NCI-H187 (cell line): ENCODE data around the gene JPH3.

ENCODE experiments used
- DNase-seq, 2 experiments: peaks; one replicate each; lab custom pipeline; 2025; lab: John Stamatoyannopoulos, UW

Gene JPH3

DNA sequence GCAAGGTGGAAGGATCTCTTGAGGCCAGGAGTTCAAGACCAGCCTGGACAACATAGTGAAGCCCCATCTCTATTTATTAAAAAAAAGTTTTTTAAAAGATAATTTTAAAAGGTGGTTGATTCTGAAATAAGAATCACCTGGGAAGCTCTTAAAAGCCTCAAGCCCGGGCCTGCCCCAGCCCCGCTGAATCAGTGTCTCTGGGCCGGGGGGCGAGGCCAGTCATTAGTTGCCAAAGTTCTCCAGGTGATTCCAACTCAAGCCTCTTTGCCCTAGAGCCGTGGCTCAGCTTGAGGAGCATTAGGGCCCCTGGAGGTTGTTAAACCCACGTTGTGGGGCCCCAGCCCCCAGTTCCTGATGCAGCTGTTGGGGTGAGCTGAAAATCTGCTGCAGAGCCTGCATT lies 24.6 kb downstream of the JPH3 start:
- no peak for DNase-seq

GRCh38 chr16:87627542-87628245 lies 25.4 kb downstream of the JPH3 start:
- no peak for DNase-seq

- DNase-seq = no peak
Measured at GRCh38 chr16:87628246-87628923, 26.1 kb downstream of the JPH3 start.

- DNase-seq = no peak
Measured at GRCh38 chr16:87628940-87629339, 26.6 kb downstream of the JPH3 start.

GRCh38 chr16:87631067-87631466 lies 28.8 kb downstream of the JPH3 start:
- no peak for DNase-seq

GRCh38 chr16:87634411-87634810 lies 32.1 kb downstream of the JPH3 start:
- DNase-seq = no peak

DNA sequence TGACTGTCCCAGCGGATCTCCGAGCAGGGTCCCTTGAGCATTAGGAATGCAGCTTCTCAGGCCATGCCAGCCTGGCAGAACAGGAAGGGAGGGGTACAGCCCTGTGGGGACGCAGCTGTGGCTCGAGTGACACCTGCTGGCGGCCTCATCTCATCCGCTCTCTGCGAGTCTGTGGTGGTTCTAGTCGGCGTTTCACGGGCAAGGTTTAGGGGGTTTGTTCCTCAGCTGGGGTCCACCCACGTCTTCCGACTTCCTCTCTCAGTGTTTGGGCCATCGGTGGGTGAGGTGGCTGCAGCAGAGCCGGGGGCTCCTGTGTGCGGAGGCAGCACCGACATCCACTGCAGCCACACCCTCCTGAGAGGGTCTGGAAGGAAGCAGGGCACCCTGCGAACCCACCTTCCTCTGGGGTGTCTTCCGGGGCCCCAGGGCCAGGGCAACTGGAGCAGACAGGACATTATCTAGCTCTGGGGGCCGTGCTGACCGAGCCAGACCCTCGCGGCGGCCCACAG lies 33.3 kb downstream of the JPH3 start:
- peak in 1 of 2 experiments; percentile 1 for DNase-seq

- DNase-seq = peak in 1 of 2 experiments; percentile 1
Measured at GRCh38 chr16:87636050-87636684, 33.9 kb downstream of the JPH3 start.

- no peak for DNase-seq
Measured at GRCh38 chr16:87636741-87637140, 34.4 kb downstream of the JPH3 start.

- DNase-seq = no peak
Measured at GRCh38 chr16:87637357-87637756, 35.0 kb downstream of the JPH3 start.

DNA sequence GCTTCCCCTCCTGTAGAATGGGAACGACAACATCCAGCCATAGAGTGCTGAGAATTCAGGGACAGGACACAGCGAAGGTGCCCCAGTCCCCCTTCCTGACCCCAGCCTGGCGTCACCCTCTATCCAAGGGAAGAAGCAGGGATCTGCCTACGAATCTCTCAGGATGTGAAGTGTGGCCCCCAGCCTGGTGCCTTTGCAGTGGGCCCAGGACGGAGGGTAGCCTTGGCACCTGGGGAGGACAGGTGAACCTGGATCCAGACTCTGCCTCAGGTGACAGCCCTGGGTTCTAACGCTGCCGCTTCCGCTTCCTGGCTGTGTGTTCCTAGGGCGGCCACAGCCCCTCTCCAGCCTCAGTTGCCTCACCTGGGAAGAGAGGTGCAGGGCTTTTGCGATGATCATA lies 36.4 kb downstream of the JPH3 start:
- no peak for DNase-seq

DNA sequence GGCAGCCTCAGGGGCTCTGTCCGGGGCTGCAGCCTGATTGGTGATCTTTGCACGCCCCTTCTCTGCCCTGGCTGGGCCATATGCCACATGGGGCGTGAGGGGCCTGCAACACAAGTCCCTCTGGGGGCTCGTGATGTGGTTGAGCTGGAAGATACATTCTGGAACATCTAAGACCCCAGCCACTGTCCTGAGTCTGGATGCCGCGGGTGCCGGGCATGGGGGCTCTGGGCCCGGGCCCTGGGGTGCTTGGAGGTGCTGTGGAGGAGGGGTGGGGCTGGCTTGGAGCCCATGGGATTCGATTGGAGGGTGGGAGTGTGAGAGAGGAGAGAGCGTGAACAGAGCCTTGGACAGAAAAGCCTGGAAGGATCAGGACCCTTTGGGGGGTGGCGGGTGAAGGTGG lies 39.4 kb downstream of the JPH3 start:
- no peak for DNase-seq

DNA sequence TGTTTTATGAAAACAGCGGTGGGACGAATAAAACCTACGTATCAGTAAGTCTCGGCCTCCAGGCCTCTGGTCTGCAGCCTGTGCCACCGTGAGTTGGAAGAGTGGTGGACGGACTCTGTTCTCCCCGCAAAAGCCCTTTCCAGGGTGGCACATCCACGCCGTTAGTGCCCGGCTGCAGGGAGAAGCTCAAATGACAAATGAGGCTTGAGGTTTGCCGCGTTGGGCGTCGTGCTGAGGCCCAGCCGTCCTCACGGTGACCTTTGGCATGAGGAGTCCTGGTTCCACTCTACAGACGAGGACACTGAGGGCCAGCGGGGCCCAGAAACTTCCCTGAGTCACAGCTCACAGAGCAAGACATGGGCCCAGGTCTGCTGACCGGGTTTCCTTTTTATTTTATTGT lies 40.2 kb downstream of the JPH3 start:
- DNase-seq = no peak

GRCh38 chr16:87644186-87644585 lies 41.9 kb downstream of the JPH3 start:
- DNase-seq = no peak

GRCh38 chr16:87644596-87644995 lies 42.3 kb downstream of the JPH3 start:
- no peak for DNase-seq

DNA sequence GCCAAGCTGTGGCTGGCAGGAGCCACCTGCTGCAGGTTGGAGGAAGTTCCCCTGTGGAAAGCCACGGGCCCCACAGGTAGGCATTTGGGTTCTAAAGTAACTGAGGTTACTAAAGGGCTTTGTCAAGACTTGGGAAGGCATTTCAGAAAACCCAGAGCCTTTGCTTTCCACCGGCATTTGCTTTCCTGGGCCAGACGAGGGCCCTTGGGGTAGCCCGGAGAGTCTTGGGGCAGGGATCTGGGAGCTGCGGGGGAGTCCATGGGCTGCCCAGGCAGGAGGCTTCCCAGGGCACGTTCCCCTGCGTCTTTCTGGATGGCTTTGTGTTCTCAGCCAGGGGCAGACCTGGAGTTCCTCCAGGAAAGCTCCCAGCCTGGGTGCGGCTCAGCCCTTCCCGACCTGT lies 43.5 kb downstream of the JPH3 start:
- no peak for DNase-seq

DNA sequence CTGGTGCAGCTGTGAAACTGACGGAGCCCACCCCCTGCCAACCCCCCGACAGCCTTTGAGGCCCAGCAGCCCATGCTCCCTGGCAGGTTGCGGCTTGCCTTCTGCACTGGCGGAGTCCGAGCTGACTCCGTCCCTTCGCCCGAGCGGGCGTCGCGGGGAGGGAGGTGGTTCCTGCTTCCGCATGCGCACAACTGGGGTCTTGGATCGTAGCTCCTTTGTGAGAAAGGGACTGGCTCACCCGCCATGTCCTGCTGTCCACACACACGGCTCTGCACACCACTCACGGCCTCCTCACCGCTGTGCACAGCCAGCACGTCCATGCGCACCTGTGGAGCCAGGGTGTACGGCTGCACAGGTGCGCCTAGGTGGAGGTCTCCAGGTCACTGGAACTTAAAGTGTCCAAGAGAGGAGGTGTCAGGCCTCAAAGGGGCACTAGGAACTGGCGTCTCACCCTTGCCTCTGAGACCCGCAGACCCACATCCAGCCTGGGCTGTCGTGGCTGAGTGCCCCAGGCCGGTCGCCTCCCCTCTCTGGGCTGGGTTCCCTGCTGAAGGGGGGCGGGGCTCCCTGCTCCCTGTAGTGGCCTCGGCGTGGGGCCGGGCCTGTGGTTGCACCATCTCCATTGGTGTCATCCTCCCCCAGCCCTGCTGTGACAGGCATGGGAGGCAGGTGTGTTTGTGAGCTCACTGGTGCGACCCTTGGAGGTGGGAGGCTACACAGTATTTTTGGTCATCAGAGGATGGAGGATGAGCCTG lies 45.3 kb downstream of the JPH3 start:
- DNase-seq = no peak

- no peak for DNase-seq
Measured at GRCh38 chr16:87648236-87648635, 45.9 kb downstream of the JPH3 start.

- no peak for DNase-seq
Measured at GRCh38 chr16:87648698-87649487, 46.6 kb downstream of the JPH3 start.

- DNase-seq = no peak
Measured at GRCh38 chr16:87652386-87652785, 50.1 kb downstream of the JPH3 start.

GRCh38 chr16:87652799-87653198 lies 50.5 kb downstream of the JPH3 start:
- DNase-seq = no peak

- no peak for DNase-seq
Measured at GRCh38 chr16:87653234-87653633, 50.9 kb downstream of the JPH3 start.
